ENCODE results near the gene RAB44. TPM values are rescaled to one million over a fixed set of nuclear protein-coding genes. Genes with fewer than 3 reads are reported as not detected.
A peak's percentile ranks its signal among the peaks of the same experiment; 100 is the strongest.
"Not testable (repeated sequence)": the region's sequence is repeated elsewhere in the genome, so short reads cannot be mapped to it uniquely, and the experiment has no call there.

RAB44 gene
- total RNA-seq, 6 experiments from 2014 or later: 0.05 to 0.07 (median 0.07) TPM; not detected in 3

DNA sequence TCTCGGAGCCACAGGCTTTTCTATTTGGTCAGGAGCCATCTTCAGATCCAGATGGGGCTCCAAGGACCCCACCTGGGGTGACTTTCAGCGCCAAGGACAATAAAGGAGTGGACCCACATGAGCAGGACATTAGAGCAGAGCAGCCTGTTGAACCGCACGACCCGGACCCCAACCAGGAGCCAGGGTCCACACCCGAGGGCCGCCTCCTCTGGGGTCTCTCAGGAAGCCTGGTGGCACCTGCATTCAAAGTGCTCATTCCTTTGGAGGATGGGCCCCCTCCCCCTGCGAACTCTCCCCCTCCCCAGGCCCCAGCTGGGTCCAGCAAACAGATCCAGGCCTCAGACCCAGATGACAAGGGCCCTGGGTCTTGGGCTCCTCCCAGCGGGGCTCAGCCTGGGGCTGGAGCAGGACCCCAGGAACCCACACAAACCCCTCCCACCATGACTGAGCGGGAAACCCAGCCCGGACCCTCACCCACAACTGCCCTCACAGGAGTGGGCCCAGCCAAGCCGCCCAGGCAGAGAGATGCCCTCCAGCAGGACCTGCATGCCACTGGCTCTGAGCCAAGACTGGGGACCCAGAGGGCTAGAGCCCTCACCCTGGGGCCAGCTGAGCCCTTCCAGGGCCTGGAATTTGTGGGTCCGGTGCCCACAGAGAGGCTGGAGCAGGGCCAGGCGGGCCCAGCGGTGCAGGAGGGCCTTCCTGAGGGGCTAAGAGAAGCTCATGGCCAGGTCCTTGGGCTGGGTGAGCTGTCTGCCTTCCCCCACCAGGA lies 23.9 kb downstream of the RAB44 start:
- no peaks in the 10 kb centered on the region for H3K36me3 ChIP-seq
- H3K27me3 ChIP-seq: no peaks in the 10 kb centered on the region
- no peak overlapping the region for H3K4me3 ChIP-seq
- intact Hi-C loops (cut with DNase I): no loop called here
- DNase-seq (peak in 1 of 3 donors; percentile 58), ATAC-seq (no peak)
- no peaks in the 10 kb centered on the region for H3K9me3 ChIP-seq
- no peak for TF ChIP-seq POLR2A (IDR thresholded peaks at IDR 0.05)
- TF ChIP-seq, protein P1, sequence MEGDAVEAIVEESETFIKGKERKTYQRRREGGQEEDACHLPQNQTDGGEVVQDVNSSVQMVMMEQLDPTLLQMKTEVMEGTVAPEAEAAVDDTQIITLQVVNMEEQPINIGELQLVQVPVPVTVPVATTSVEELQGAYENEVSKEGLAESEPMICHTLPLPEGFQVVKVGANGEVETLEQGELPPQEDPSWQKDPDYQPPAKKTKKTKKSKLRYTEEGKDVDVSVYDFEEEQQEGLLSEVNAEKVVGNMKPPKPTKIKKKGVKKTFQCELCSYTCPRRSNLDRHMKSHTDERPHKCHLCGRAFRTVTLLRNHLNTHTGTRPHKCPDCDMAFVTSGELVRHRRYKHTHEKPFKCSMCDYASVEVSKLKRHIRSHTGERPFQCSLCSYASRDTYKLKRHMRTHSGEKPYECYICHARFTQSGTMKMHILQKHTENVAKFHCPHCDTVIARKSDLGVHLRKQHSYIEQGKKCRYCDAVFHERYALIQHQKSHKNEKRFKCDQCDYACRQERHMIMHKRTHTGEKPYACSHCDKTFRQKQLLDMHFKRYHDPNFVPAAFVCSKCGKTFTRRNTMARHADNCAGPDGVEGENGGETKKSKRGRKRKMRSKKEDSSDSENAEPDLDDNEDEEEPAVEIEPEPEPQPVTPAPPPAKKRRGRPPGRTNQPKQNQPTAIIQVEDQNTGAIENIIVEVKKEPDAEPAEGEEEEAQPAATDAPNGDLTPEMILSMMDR (IDR thresholded peaks at IDR 0.05): no peak
- no CpG with 5 or more reads among the region's 15 CpGs for WGBS (ENCODE audit: insufficient coverage, low coverage, low lambda C conversion rate, missing lambda C conversion rate)
- H3K27ac ChIP-seq: no peak overlapping the region
- no peaks in the 10 kb centered on the region for H3K4me1 ChIP-seq

DNA sequence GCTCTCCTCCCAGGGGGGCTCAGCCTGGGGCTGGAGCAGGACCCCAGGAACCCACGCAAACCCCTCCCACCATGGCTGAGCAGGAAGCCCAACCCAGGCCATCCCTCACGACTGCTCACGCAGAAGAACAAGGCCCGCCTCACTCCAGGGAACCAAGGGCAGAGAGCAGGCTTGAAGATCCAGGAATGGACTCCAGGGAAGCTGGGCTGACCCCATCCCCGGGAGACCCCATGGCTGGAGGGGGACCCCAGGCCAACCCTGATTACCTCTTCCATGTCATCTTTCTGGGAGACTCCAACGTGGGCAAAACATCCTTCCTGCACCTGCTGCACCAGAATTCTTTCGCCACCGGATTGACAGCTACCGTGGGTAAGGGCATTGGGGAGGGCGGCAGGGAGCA lies 24.7 kb downstream of the RAB44 start:
- intact Hi-C loops (cut with DNase I): no loop called here
- no peak for TF ChIP-seq POLR2A (IDR thresholded peaks at IDR 0.05)
- TF ChIP-seq, protein P1 (IDR thresholded peaks at IDR 0.05): no peak
- H3K4me1 ChIP-seq: no peaks in the 10 kb centered on the region
- no peaks in the 10 kb centered on the region for H3K9me3 ChIP-seq
- WGBS (ENCODE audit: insufficient coverage, low coverage, low lambda C conversion rate, missing lambda C conversion rate): no CpG with 5 or more reads among the region's 10 CpGs
- no peak overlapping the region for H3K27ac ChIP-seq
- H3K27me3 ChIP-seq: no peaks in the 10 kb centered on the region
- H3K36me3 ChIP-seq: no peaks in the 10 kb centered on the region
- no peak overlapping the region for H3K4me3 ChIP-seq
- DNase-seq: peak in 1 of 3 donors; percentile 28
- ATAC-seq: no peak

DNA sequence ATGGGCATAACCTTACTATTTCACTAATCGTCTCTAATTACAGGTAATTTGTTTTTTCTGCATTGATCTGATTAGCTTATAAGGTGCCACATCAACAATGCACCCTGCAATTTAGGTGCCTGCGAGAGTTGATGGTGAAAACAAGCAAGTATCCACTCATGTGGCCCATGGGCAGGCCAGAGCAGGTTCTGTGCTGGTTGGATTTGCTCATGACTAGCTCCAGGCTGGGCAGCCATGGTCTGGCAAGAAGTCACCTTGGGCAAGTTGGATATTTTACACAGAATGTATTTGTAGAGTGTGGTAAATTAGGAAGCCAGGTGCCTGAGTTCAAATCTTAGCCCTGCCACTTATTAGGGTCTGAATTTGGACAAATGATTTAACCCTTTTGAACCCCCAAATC lies 25.3 kb downstream of the RAB44 start:
- no peak overlapping the region for H3K27ac ChIP-seq
- ATAC-seq (no peak), DNase-seq (peak in 1 of 3 donors; percentile 27)
- H3K36me3 ChIP-seq: no peaks in the 10 kb centered on the region
- H3K27me3 ChIP-seq: no peaks in the 10 kb centered on the region
- intact Hi-C loops (cut with DNase I): no loop called here
- no peaks in the 10 kb centered on the region for H3K4me1 ChIP-seq
- 83% methylated on average over 2 of the region's 2 CpGs for WGBS (ENCODE audit: insufficient coverage, low coverage, low lambda C conversion rate, missing lambda C conversion rate)
- TF ChIP-seq, protein P1 (IDR thresholded peaks at IDR 0.05): no peak
- TF ChIP-seq POLR2A (IDR thresholded peaks at IDR 0.05): no peak
- no peak overlapping the region for H3K4me3 ChIP-seq
- no peaks in the 10 kb centered on the region for H3K9me3 ChIP-seq

DNA sequence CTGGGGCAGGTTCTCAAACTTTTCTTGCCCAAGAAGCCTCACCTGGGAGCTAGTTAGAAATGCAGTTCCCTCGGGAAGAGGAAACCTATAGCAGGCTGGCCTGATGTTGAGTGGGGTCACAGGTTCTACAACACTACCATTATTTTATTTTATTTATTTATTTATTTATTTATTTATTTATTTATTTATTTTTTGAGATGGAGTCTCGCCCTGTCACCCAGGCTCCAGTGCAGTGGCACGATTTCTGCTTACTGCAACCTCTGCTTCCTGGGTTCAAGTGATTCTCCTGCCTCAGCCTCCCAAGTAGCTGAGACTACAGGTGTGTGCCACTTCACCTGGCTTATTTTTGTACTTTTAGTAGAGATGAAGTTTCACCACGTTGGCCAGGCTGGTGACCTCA lies 26.4 kb downstream of the RAB44 start:
- H3K27me3 ChIP-seq; H3K4me3 ChIP-seq; ATAC-seq; H3K9me3 ChIP-seq; H3K4me1 ChIP-seq; intact Hi-C loops (cut with DNase I); DNase-seq; H3K27ac ChIP-seq; H3K36me3 ChIP-seq: not testable (repeated sequence)
- WGBS (ENCODE audit: insufficient coverage, low coverage, low lambda C conversion rate, missing lambda C conversion rate): 73% methylated on average over 4 of the region's 4 CpGs

DNA sequence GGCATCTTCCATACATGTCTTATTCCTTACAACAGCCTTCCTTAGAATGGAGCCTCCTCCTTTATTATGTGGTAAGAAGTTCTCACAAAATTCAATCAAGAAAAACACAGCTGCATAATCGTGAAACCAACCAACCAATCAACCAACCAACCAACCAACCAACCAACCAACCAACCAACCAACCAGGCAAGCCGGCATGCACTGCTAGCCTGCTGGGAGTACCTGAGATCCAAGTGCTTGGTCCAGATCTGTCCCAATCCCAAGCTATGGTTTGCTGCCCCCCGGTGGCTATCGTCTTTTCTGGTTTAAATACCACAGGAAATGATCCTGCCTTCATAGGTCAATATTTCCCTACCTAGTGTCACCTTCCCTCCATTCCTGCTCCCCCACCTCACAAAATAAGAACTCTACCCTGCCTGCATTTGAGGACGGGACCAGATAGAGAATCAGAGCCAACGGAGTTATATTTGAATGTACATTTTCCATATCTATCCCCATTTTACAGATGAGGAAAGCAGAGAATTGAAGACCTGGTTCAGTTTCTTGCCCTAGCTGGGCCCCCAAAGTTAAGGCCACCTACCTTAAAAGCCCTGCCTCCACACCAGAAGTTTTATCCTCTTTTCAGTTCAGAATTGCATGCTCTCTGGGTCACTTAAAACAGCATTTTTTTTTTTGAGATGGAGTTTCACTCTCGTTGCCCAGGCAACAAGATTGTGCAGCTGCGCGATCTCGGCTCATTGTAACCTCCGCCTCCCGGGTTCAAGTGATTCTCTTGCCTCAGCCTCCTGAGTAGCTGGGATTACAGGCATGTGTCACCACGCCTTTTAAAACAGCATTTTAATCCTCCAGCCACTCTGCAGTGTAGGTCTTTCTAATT lies 27.1 kb downstream of the RAB44 start:
- ATAC-seq (peak; percentile 91 to 96 (median 92)), DNase-seq (peak; percentile 76 to 86 (median 78))
- TF ChIP-seq, protein P1 (IDR thresholded peaks at IDR 0.05): peak; percentile 49 to 70 (median 58)
- no peak for TF ChIP-seq POLR2A (IDR thresholded peaks at IDR 0.05)
- no peak overlapping the region for H3K27ac ChIP-seq
- H3K9me3 ChIP-seq: no peaks in the 10 kb centered on the region
- no peaks in the 10 kb centered on the region for H3K27me3 ChIP-seq
- intact Hi-C loops (cut with DNase I): no loop called here
- no peaks in the 10 kb centered on the region for H3K36me3 ChIP-seq
- 45% methylated on average over 12 of the region's 13 CpGs for WGBS (ENCODE audit: insufficient coverage, low coverage, low lambda C conversion rate, missing lambda C conversion rate)
- no peaks in the 10 kb centered on the region for H3K4me1 ChIP-seq
- H3K4me3 ChIP-seq: no peak overlapping the region

Measured in right lobe of liver (tissue), 6 donors.